Measurements from ENCODE around the gene CTDSPL2. TPM values are rescaled to one million over a fixed set of nuclear protein-coding genes. Genes with fewer than 3 reads are reported as not detected.

Gene CTDSPL2
- total and polyA plus RNA-seq, 2 of the 4 experiments (the other 2 are of a cell fraction) = 17.3 to 47.3 TPM

- peak overlapping the region; percentile 68; the same call in 1 of the 2 replicates for H3K4me2 ChIP-seq (ENCODE audit: low read depth, low read length)
- H3K9me3 ChIP-seq (ENCODE audit: control insufficient read depth, insufficient read depth, low read length) = no peaks in the 10 kb centered on the region
- H3K4me1 ChIP-seq (ENCODE audit: control insufficient read depth, insufficient read depth, low read length) = peaks cover 11% of the 10 kb centered on the region
- ATAC-seq (ENCODE audit: low read depth) (peak; percentile 26), DNase-seq (peak; percentile 52)
- H2BK20ac ChIP-seq (ENCODE audit: low read depth, low read length) = no peak overlapping the region
- H2AK9ac ChIP-seq (replicated peaks; ENCODE audit: low read depth, low read length, poor library complexity) = no peak overlapping the region
- H3K4ac ChIP-seq (ENCODE audit: low read depth, low read length) = no peak overlapping the region
- peaks cover 2% of the 10 kb centered on the region for H3K36me3 ChIP-seq (ENCODE audit: control insufficient read depth, insufficient read depth, low read length)
- H4K5ac ChIP-seq (ENCODE audit: low read depth, low read length) = no peak overlapping the region
- POLR2A ChIA-PET (ENCODE audit: unreplicated experiment) = interaction anchor here (0.6 to 0.8 kb wide), 2 partner anchors 256 to 1440 kb away, joined by 3 read pairs; no protein-coding TSS in a partner anchor
- CTCF ChIA-PET = interaction anchor here (0.8 to 1.9 kb wide), 4 partner anchors 9 to 41 kb away, joined by 3 to 5 read pairs (median 4); no protein-coding TSS in a partner anchor
- H2BK15ac ChIP-seq (ENCODE audit: low read depth, low read length) = no peak overlapping the region
- H3K18ac ChIP-seq (ENCODE audit: low read depth, low read length) = no peak overlapping the region
- H3K27me3 ChIP-seq (ENCODE audit: control insufficient read depth, insufficient read depth, low read length) = no peaks in the 10 kb centered on the region
- dilution Hi-C loops (cut with HindIII; ENCODE audit: low sequenced_read_pairs, unreplicated experiment) = no loop called here
- peaks cover 17 to 54% of the 10 kb centered on the region in 2 experiments for H3K79me1 ChIP-seq (ENCODE audit: low read depth in 1 of 2, low read length in 2 of 2)
- H2AK5ac ChIP-seq (ENCODE audit: low read depth, low read length) = no peak overlapping the region
- no peak overlapping the region for H3K23ac ChIP-seq (ENCODE audit: low read depth, low read length)
- H3K9ac ChIP-seq (ENCODE audit: low read depth, low read length) = no peak overlapping the region
- no peak overlapping the region for H4K8ac ChIP-seq (ENCODE audit: low read depth in 2 of 2, low read length in 2 of 2)
- intact Hi-C loops (cut with micrococcal nuclease) = no loop called here
- BruUV-seq (replicated peaks) = no TSS peak
- peaks cover 48% of the 10 kb centered on the region for H4K20me1 ChIP-seq (ENCODE audit: insufficient read depth, low read length)
- no peak overlapping the region for H3K27ac ChIP-seq (ENCODE audit: insufficient read depth, low read length)
- H2AFZ ChIP-seq (replicated peaks; ENCODE audit: low read length, poor library complexity) = no peak overlapping the region
- no peak for TF ChIP-seq ELK1 (IDR thresholded peaks at IDR 0.05; ENCODE audit: borderline replicate concordance, low read depth, low read length)
- TF ChIP-seq CTCF (conservative IDR thresholded peaks at IDR 0.05; ENCODE audit: low read depth, low read length) = peak; percentile 38
- no peak for TF ChIP-seq MAZ (IDR thresholded peaks at IDR 0.05; ENCODE audit: borderline replicate concordance, low read depth, low read length)
- peak; percentile 30; the same call in 1 of the 2 replicates for TF ChIP-seq CEBPB (IDR thresholded peaks at IDR 0.05; ENCODE audit: low read depth, low read length)
- no peak for TF ChIP-seq RCOR1 (IDR thresholded peaks at IDR 0.05; ENCODE audit: insufficient replicate concordance, low read length)
- no peak for TF ChIP-seq MXI1 (IDR thresholded peaks at IDR 0.05; ENCODE audit: borderline replicate concordance, low read depth, low read length)
- no peak overlapping the region for H3K56ac ChIP-seq (ENCODE audit: extremely low read depth, insufficient read depth, low read length)
- in situ Hi-C loops (cut with MboI; ENCODE audit: low sequenced_read_pairs) = no loop called here
- no CpG with 5 or more reads among the region's 5 CpGs for WGBS, 2 experiments (ENCODE audit: extremely low coverage in 2 of 2, insufficient read length in 1 of 2)
- no peak overlapping the region for H4K91ac ChIP-seq (ENCODE audit: insufficient read depth, low read depth, low read length)
- peaks cover 4% of the 10 kb centered on the region; the same call in 1 of the 2 replicates for H3K9me1 ChIP-seq (ENCODE audit: insufficient read depth, low read length)
- H2BK5ac ChIP-seq (ENCODE audit: low read depth, low read length, poor library complexity, severe bottlenecking) = peak overlapping the region; percentile 27
- H3K4me3 ChIP-seq (ENCODE audit: insufficient read depth, low read depth, low read length) = no peak overlapping the region
- no peak overlapping the region for H2BK120ac ChIP-seq (ENCODE audit: low read depth, low read length)
- H3K14ac ChIP-seq (replicated peaks; ENCODE audit: low read depth, low read length) = 0 out of 2 replicates have a peak overlapping the region, but pooled peaks have one; percentile 10
Measured at GRCh38 chr15:44545913-44546802, 118.7 kb downstream of the CTDSPL2 start.

Data from IMR-90 (cell line).